Suprapubic skin (tissue), 4 donors: ENCODE measurements around the gene ANKRD24. TPM values are rescaled to one million over a fixed set of nuclear protein-coding genes. Genes with fewer than 3 reads are reported as not detected.
"Not testable (repeated sequence)": the region's sequence is repeated elsewhere in the genome, so short reads cannot be mapped to it uniquely, and the experiment has no call there.

Source experiments
- DNase-seq, 2 donors: peaks; one replicate each; pipeline ENCODE4 v3.0.0-alpha.2; 2019; ENCODE audit warnings: low spot score in 2 of 2
- H3K27ac ChIP-seq: fragments of 200-600 bp; sonication (generic); one replicate; pipeline ENCODE4 v1.5.1; 2019
- H3K27me3 ChIP-seq: fragments of 200-600 bp; sonication (generic); one replicate; pipeline ENCODE4 v1.5.1; 2019
- H3K36me3 ChIP-seq: fragments of 200-600 bp; sonication (generic); one replicate; pipeline ENCODE4 v1.5.1; 2019
- H3K4me1 ChIP-seq: fragments of 200-600 bp; sonication (generic); one replicate; pipeline ENCODE4 v1.5.1; 2019
- H3K4me3 ChIP-seq: fragments of 200-600 bp; sonication (generic); one replicate; pipeline ENCODE4 v1.5.1; 2019; ENCODE audit warnings: mild to moderate bottlenecking
- H3K9me3 ChIP-seq: fragments of 200-600 bp; sonication (generic); one replicate; pipeline ENCODE4 v1.5.1; 2019
- EP300 ChIP-seq: sonication (generic); formaldehyde crosslinking; IDR thresholded peaks from one replicate; pipeline ENCODE4 v1.6.1; 2017; ENCODE audit warnings: antibody characterized with exemption
- POLR2A ChIP-seq, 2 donors: fragments of 450-650 bp; IDR thresholded peaks; one replicate each; pipeline ENCODE4 v1.6.1; 2017; ENCODE audit warnings: antibody characterized with exemption in 2 of 2, mild to moderate bottlenecking in 2 of 2, moderate library complexity in 2 of 2
- POLR2AphosphoS5 ChIP-seq, 3 donors: sonication (generic); formaldehyde crosslinking; IDR thresholded peaks; one replicate each; pipeline ENCODE4 v1.6.1; 2017; ENCODE audit warnings: antibody characterized with exemption in 3 of 3
- WGBS: methylation state at CpG from one replicate; pipeline ENCODE4 v1.1.5; 2018; 5-methylcytosine and 5-hydroxymethylcytosine counted together
- total RNA-seq, 4 donors: library from RNA; depleted of rRNA; stranded (reverse); fragments of >200 nt; gene quantifications; one replicate each; pipeline ENCODE4 v1.1.0, GENCODE V29; 2016
- TF ChIP-seq, protein P1 (sequence below), 2 donors: fragments of 200-600 bp in 1 of 2; fragments of 450-650 bp in 1 of 2; sonication (generic) in 1 of 2; IDR thresholded peaks; one replicate each; pipeline ENCODE4 v1.5.1; 2016 to 2019; ENCODE audit warnings: antibody characterized with exemption in 2 of 2, mild to moderate bottlenecking in 1 of 2, moderate library complexity in 1 of 2

The ANKRD24 gene
- total RNA-seq, 4 donors from 2014 or later: 0.44 to 0.87 (median 0.54) TPM

DNA sequence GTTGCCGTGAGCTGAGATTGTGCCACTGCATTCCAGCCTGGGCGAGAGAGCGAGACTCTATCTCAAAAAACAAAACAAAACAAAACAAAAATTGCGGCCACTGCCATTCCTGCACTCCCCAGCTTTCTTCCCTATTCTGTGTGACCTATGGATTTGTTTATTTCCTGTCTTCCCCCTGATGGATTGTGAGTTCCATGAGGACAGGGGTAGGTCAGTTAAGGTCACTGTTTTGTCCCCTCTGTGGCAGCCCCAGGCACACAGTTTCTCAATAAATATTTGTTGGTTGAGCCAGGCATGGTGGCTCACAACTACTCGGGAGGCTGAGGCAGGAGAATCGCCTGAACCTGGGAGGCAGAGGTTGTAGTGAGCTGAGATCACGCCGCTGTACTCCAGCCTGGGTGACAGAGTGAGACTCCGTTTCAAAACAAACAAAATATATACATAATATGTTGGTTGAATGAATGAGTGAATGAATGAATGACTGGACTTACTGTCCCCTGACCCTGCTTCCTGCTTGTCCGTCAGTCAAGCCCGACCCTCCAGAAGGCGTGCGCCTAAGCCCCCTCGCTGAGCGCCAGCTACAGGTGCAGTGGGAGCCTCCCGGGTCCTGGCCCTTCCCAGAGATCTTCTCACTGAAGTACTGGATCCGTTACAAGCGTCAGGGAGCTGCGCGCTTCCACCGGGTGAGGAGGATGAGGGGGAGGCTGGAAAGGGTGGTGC is 51.8 kb downstream of the ANKRD24 start:
- Histone ChIP-seq H3K4me3 (no peak overlapping the region), H3K9me3 (no peaks in the 10 kb centered on the region), H3K4me1 (no peaks in the 10 kb centered on the region), H3K27me3 (peaks cover 54% of the 10 kb centered on the region), H3K36me3 (no peaks in the 10 kb centered on the region), H3K27ac (no peak overlapping the region)
- WGBS: 61% methylated on average over 21 of the region's 21 CpGs
- TF ChIP-seq POLR2AphosphoS5 (IDR thresholded peaks at IDR 0.05) (no peak), POLR2A (IDR thresholded peaks at IDR 0.05) (no peak), EP300 (no peak)
- TF ChIP-seq, protein P1, sequence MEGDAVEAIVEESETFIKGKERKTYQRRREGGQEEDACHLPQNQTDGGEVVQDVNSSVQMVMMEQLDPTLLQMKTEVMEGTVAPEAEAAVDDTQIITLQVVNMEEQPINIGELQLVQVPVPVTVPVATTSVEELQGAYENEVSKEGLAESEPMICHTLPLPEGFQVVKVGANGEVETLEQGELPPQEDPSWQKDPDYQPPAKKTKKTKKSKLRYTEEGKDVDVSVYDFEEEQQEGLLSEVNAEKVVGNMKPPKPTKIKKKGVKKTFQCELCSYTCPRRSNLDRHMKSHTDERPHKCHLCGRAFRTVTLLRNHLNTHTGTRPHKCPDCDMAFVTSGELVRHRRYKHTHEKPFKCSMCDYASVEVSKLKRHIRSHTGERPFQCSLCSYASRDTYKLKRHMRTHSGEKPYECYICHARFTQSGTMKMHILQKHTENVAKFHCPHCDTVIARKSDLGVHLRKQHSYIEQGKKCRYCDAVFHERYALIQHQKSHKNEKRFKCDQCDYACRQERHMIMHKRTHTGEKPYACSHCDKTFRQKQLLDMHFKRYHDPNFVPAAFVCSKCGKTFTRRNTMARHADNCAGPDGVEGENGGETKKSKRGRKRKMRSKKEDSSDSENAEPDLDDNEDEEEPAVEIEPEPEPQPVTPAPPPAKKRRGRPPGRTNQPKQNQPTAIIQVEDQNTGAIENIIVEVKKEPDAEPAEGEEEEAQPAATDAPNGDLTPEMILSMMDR (IDR thresholded peaks at IDR 0.05): no peak
- DNase-seq: no peak

DNA sequence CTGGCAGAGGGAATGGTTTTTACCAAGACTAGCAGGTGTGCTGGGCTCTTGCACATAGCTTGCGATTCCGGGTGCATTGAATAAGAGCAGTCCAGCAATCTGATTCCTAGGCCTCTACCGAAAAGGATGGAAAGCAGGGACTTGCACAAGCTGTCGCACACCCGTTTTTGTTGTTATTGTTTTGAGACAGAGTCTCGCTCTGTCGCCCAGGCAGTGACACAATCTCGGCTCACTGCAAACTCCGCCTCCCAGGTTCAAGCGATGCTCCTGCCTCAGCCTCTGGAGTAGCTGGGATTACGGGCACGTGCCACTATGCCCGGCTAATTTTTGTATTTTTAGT is 52.3 kb downstream of the ANKRD24 start:
- TF ChIP-seq POLR2A (IDR thresholded peaks at IDR 0.05): no peak
- TF ChIP-seq POLR2AphosphoS5 (IDR thresholded peaks at IDR 0.05): no peak
- TF ChIP-seq EP300: no peak
- TF ChIP-seq, protein P1 (IDR thresholded peaks at IDR 0.05): no peak
- 67% methylated on average over 3 of the region's 13 CpGs for WGBS
- Histone ChIP-seq H3K4me1 (no peaks in the 10 kb centered on the region), H3K27ac (no peak overlapping the region), H3K9me3 (no peaks in the 10 kb centered on the region), H3K36me3 (no peaks in the 10 kb centered on the region), H3K27me3 (peaks cover 49% of the 10 kb centered on the region), H3K4me3 (no peak overlapping the region)
- no peak for DNase-seq

DNA sequence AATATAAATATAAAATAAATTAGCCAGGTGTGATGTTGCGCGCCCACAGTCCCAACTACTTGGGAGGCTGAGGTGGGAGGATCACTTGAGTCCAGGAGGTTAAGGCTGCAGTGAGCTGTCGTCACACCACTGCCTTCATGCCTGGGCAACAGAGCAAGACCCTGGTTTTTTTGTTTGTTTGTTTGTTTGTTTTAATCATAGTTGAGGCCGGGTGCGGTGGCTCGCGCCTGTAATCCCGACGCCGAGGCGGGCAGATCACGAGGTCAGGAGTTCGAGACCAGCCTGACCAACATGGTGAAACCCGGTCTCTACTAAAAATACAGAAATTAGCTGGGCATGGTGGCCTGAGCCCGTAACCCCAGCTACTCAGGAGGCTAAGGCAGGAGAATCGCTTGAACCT is 55.0 kb downstream of the ANKRD24 start:
- WGBS: 90% methylated on average over 16 of the region's 16 CpGs

DNA sequence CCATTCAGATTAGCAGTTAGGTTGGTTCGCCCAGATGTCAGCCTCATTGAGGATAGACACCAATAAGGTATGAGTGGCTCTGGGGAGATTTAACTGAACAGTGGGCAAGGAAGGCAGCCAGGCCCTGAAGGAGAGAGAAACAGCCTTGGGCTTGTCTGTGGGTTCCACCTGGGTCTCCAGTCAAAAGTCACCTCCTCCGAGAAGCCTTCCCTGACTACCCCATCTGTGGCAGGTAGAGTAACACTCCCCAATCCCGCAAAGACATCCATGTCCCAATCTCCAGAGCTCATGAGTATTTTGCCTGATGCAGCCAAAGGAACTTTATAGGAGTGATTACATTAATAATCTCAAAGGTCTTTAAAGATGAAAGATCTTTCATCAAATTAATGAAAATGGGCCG is 56.3 kb downstream of the ANKRD24 start:
- 88% methylated on average over 4 of the region's 4 CpGs for WGBS
- TF ChIP-seq, protein P1 (IDR thresholded peaks at IDR 0.05): no peak
- no peak for TF ChIP-seq POLR2AphosphoS5 (IDR thresholded peaks at IDR 0.05)
- Histone ChIP-seq H3K36me3 (no peaks in the 10 kb centered on the region), H3K4me1 (no peaks in the 10 kb centered on the region), H3K4me3 (no peak overlapping the region), H3K27ac (no peak overlapping the region), H3K9me3 (no peaks in the 10 kb centered on the region), H3K27me3 (peaks cover 17% of the 10 kb centered on the region)
- no peak for DNase-seq

More for the DNA sequence above, 55.0 kb downstream of the ANKRD24 start:
- H3K9me3 ChIP-seq, DNase-seq, H3K27ac ChIP-seq, H3K4me1 ChIP-seq, H3K36me3 ChIP-seq, H3K4me3 ChIP-seq: not testable (repeated sequence)
- peaks cover 28% of the 10 kb centered on the region for H3K27me3 ChIP-seq

DNA sequence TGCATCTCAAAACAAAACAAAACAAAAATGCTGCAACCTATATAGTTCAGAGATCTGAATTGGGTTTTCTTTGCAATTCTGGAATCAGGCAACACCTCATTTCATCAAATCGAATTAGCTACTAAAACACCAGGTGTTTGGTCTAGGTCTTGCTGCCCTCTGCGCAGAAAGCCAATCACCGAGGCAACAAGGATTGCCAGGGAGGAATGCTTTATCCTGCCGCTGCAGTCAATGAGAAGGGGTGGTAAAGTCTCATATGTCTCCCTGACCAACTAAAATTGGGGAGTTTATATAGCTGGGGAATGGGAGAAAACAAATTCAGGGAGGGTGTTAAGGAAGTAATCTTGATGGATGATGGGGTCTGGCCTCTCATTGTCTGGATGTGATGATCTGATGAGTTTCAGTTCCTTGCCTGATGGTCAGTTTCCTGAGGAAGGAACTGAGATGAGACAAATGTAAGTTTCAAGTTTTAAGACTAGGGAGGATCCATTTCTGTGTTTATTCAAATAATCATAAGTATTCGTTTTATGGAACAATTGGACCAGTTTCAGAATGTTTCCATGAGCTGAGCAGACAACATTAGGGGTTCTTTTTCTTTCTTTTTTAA is 59.4 kb downstream of the ANKRD24 start:
- WGBS: 88% methylated on average over 5 of the region's 5 CpGs

DNA sequence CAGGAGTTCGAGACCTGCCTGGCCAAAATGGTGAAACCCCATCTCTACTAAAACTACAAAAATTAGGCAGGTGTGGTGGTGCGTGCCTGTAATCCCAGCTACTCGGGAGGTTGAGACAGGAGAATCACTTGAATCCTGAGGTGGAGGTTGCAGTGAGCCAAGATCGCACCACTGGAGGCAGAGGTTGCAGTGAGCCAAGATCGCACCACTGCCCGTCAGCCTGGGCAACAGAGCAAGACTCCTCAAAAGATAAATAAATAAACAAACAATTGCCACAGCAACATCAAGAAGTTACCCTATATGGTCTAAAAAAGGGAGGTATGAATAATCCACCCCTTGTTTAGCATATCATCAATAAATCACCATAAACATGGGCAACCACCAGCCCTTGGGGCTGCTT is 63.4 kb downstream of the ANKRD24 start:
- WGBS: 94% methylated on average over 6 of the region's 6 CpGs
- not testable (repeated sequence) for H3K27me3 ChIP-seq, H3K4me3 ChIP-seq, H3K9me3 ChIP-seq, H3K27ac ChIP-seq, DNase-seq
- peaks cover 13% of the 10 kb centered on the region for H3K4me1 ChIP-seq
- H3K36me3 ChIP-seq: peaks cover 24% of the 10 kb centered on the region

More for the DNA sequence above, 59.4 kb downstream of the ANKRD24 start:
- Histone ChIP-seq H3K36me3 (no peaks in the 10 kb centered on the region), H3K27me3 (peaks cover 4% of the 10 kb centered on the region), H3K9me3 (no peaks in the 10 kb centered on the region), H3K4me1 (peaks cover 5% of the 10 kb centered on the region), H3K4me3 (no peak overlapping the region), H3K27ac (peak overlapping the region; percentile 6)
- TF ChIP-seq, protein P1 (IDR thresholded peaks at IDR 0.05): no peak
- no peak for TF ChIP-seq POLR2A (IDR thresholded peaks at IDR 0.05)
- no peak for DNase-seq
